Measurements from ENCODE around the gene CROCC.

CROCC gene

GRCh38 chr1:16986560-16986959 lies 64.8 kb downstream of the CROCC start:
- DNase-seq (ENCODE audit: low spot score): no peak

GRCh38 chr1:16986962-16987361 lies 65.2 kb downstream of the CROCC start:
- DNase-seq (ENCODE audit: low spot score): no peak

- no peak for DNase-seq (ENCODE audit: low spot score)
These were observed 66.5 kb downstream of the CROCC start for GRCh38 chr1:16988210-16988609.

DNA sequence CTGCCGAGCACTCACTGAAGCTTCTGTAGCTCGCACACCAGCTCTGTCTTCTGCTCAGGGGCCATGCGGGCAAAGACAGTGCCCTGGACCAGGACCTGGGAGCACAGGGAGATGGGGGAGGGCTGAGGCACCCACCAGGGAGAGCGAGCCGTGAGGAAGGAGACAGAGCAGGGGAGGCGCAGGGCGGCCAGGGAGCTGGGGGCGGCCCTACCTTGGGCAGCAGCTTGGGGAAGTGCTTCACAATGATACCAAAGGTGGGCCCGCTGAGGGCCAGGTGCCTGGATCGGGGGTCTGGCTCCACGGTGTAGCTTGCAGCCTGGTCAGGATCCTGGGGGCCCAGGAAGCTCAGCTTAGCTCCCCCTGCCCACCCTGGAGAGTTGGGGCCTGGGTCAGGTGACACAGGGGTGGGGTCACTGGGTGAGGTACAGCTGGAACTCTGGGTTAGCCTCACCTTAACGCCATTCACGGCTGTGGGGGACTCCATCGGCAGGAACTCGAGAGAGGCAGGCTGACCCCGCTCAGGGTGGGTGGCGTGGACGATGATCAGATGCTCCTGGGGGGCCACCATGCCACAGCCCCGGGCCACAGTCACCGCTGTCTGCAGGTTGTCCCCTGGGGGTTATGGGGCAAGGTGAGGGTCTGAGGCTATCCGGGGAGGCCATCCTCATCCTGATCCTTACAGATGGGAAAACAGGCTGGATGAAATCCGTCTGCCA lies 68.1 kb downstream of the CROCC start:
- DNase-seq (ENCODE audit: low spot score): no peak

DNA sequence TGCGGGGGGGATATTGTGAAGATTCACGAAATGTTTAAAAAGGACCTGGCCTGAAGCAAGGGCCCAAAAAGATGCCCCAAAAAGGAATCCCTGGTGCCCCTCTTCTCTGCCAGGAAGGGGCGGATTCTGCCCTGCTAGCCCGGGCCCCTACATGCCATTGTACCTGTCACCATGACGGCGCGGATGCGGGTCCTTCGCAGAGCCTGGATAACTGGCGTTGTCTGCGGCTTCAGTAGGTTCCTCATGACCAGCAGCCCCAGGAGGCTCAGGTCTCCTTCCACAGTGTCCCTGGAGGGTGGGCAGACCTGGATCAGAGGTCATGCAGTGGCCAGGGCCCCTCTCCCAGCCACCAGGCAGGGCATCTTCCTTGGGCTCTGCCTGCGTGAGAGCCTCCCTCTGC lies 69.8 kb downstream of the CROCC start:
- no peak for DNase-seq (ENCODE audit: low spot score)

DNA sequence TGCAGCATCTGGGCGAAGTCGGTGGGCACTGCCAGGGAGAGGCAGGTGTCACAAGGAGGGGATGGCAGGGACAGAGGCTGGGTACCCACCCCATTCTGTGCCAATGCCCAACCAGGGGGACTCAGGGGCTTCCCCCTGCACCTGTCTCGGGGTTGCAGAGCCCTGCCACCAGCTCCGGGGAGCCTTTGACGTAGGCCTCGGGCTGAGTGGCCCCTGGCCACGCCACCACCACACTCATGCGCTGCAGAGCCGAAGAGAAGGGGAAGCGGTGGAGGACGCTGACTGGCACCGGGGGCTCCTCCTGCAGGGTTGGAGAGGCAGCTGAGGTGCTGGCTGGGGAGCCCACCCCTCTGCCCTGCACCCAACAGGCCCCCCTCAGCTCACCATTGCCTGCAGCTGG lies 70.4 kb downstream of the CROCC start:
- no peak for DNase-seq (ENCODE audit: low spot score)

DNA sequence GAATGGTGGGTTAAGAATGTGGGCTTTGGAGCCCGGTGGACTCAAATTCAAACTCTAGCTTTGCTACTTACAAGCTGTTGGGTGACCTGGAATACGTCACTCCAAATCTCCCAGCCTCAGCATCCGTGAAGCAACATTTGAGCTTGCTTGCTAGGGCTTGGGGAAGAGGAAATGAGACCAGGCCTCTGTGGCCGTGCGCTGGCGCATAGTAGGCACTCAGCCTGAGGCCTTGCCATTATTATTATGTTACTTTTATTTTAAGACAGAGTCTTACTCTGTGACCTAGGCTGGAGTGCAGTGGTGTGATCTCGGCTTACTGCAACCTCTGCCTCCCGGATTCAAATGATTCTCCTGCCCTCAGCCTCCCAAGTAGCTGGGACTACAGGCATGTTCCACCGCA lies 70.9 kb downstream of the CROCC start:
- no peak for DNase-seq (ENCODE audit: low spot score)

DNA sequence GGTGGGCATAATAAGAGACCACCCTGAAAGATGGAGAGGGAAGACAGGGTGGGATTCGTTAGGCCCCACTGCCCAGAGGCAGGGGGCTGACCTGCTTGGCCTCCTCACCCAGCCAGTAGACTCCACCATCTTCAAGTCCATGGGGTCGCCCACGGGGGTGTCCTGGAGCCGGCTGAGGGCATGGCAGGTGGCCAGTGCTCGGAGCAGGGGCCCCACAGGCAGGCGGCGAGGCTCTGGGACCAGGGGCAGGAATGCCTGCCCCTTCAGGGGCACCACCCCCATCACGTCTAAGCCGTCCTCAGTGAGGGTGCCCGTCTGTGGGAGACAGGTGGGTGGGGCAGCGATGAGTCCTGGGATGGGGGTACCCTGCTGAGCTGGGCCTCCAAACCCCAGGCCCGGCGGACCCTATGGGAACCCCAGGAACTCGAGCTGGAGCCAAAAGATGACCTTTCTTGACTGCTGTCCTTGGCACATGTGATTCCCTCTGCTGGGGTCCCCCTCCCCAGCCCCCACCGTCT lies 71.8 kb downstream of the CROCC start:
- no peak for DNase-seq (ENCODE audit: low spot score)

- no peak for DNase-seq (ENCODE audit: low spot score)
These were observed 75.1 kb downstream of the CROCC start for GRCh38 chr1:16996845-16997244.

GRCh38 chr1:16998589-16998988 lies 76.9 kb downstream of the CROCC start:
- no peak for DNase-seq (ENCODE audit: low spot score)

DNA sequence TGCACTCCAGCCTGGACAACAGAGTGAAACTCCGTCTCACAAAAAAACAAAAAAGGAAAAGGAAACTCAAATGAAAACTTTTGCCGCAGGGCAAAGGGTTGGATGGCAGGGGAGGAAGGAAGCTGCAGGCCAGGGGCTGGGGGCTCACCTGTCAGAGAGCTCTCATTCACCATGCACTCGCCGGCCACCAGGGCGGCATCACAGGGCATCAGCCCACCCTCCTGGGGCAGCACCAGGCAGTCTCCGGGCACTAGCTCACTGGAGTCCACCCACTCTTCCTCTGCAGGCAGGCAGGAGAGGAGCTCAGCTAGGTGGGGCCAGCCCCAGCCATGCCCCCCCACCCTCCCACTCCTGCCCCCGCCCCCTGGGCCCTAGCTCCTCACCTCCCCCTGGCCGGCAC lies 78.1 kb downstream of the CROCC start:
- DNase-seq (ENCODE audit: low spot score): no peak

DNA sequence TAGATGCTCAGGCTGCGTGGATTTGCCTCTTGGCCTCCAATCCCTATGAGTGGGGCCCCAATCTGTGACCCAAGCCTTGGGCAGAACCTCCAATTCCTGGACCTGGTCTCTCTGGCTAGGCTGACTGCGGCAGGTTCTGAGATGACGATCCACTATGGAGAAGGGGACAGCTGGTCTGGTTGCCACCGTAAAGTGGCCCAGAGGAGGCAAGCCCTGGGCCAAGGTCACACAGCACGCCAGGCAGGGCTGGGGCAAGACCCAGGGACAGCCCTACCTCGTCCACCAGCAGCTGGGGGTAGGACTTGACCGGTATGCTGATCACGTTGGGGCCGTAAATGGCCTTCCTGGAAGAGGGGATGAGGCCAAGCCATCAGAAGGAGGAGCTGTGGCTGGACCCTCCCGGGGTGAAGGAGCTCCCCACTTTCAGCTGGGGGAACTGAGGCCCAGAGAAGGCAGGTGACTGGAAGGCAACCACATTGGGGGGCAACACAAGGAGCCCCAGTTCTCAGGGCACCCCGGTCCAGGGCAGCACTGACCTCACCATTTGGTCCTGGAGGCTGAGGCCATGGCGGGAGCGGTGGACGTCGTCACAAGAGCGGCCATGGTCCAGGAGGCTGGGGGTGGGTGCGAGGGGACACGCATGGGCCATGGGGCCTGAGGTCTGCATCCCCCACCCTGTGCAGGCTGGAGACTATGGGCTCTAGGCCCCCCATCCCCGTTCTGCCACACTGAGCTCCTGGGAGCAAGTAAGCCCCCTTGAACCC lies 80.2 kb downstream of the CROCC start:
- no peak for DNase-seq (ENCODE audit: low spot score)

DNA sequence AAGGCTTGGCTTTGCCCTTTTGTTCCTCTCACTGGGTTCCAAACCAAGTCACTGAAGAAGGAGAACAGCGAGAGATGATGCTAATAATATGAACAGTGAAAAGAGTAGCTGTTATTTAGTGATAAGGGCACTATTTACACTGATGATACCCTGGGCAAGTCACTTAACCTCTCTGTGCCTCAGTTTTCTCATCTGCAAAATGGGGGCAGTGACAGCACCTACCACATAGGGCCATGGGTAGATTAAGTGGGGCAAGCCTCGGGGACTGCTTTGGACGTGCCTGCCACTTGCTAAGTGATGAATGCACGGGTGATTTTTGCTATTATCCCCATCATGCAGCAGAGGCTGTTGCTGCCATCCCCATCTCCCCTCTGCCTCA lies 80.8 kb downstream of the CROCC start:
- DNase-seq (ENCODE audit: low spot score): no peak

DNA sequence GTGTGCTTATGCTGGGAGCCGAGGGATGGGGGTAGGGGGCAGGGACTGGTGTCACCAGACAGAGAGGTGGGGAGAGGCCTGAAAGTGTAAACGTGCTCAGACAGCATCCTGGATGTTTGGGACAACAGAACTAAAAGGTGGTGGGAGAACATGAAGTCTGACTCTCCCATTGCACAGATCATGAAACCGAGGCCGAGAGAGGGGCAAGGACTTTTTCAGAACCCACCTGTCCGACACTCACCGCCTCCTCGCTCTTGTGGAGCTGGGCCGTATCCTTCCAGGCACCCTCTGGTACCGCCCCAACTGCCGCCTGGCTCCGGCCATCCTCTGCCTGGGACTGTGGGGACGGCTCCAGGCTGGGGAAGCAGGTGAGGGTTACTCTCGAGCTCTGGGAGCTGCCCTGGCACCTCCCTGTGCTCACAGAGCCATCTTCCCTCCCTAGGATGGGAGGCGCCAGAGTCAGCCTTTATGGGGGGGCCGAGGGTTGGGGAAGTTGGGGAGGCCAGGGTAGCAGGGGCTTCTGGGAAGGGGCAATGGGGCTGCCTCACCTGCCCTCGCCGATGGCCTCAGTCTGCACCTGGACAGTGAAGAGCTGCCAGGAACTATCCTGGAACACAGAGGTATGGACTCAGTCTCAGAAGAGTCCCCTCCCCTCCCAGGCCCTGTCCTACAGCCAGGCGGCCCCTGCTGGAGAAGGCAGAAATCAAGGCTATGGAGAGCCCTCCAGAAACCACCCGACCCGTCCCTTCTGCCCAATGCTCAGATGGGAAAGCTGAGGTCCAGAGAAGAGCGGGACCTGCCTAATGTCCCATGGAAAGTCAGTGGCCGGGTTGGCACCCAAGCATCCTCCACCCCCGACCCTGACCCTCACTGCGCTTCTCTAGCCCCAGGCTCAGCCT lies 83.0 kb downstream of the CROCC start:
- no peak for DNase-seq (ENCODE audit: low spot score)

GRCh38 chr1:17005365-17005740 lies 83.6 kb downstream of the CROCC start:
- DNase-seq (ENCODE audit: low spot score): no peak

GRCh38 chr1:17007121-17007520 lies 85.4 kb downstream of the CROCC start:
- no peak for DNase-seq (ENCODE audit: low spot score)

- no peak for DNase-seq (ENCODE audit: low spot score)
These were observed 86.6 kb downstream of the CROCC start for GRCh38 chr1:17008208-17008855.

- DNase-seq (ENCODE audit: low spot score): no peak
These were observed 88.0 kb downstream of the CROCC start for GRCh38 chr1:17009706-17010105.

DNA sequence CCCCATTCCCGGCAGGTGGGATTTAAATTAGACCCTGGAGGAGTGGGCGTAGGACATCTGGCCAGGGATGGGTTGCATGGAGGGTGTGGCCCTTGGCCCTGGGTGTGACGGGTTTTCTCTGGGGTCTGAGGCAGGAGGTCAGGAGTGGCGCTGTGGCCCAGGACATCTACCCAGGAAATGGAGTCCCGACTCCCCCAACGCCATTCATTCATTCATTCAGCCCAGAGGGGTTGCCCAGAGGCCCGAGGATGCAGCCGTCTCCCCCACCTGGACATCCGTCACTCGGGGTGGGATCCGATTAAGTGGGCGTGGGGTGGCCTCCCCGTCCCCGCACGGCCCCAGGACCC lies 89.3 kb downstream of the CROCC start:
- no peak for DNase-seq (ENCODE audit: low spot score)

GRCh38 chr1:17011439-17012307 lies 89.9 kb downstream of the CROCC start, which contains the start of gene ATP13A2:
ATP13A2 (minus strand) TSS chr1:17011928; CDS start chr1:17011738, 190 bp downstream.
- peak; percentile 85 for DNase-seq (ENCODE audit: low spot score)

All from LoVo (cell line).